ENCODE results near the gene PPCS.

- TF ChIP-seq POLR2AphosphoS5 (IDR thresholded peaks at IDR 0.05): no peak
- no peak for TF ChIP-seq POLR2A (IDR thresholded peaks at IDR 0.05)
Measured at GRCh38 chr1:42434340-42434739, 22.0 kb upstream of the PPCS start.

All from prostate gland (tissue), 1 donor.